Lower lobe of right lung (tissue), 2 donors: ENCODE data around the gene SHLD2. TPM values are rescaled to one million over a fixed set of nuclear protein-coding genes. Genes with fewer than 3 reads are reported as not detected.

Experiments used
- ATAC-seq, 2 donors: fragments of 200-7000 bp; cut with Tn5 transposase; one replicate each; pipeline ENCODE4 v1.9.1; 2020 to 2022; ENCODE audit warnings: mild to moderate bottlenecking in 2 of 2, moderate library complexity in 2 of 2
- DNase-seq: peaks from one replicate; pipeline ENCODE4 v3.0.0-alpha.2; 2020
- H3K27ac ChIP-seq: fragments of 200-600 bp; one replicate; pipeline ENCODE4 v1.8.0; 2022
- H3K27me3 ChIP-seq: fragments of 200-600 bp; one replicate; pipeline ENCODE4 v1.8.0; 2022; ENCODE audit warnings: low read depth
- H3K36me3 ChIP-seq: fragments of 200-600 bp; one replicate; pipeline ENCODE4 v1.8.0; 2022; ENCODE audit warnings: mild to moderate bottlenecking
- H3K4me1 ChIP-seq: fragments of 200-600 bp; one replicate; pipeline ENCODE4 v1.8.0; 2022
- H3K4me3 ChIP-seq: fragments of 200-600 bp; one replicate; pipeline ENCODE4 v1.8.0; 2022; ENCODE audit warnings: mild to moderate bottlenecking
- H3K9me3 ChIP-seq: fragments of 200-600 bp; one replicate; pipeline ENCODE4 v1.8.0; 2022
- intact Hi-C: fragments of 100-400 bp; cut with DNase I; formaldehyde crosslinking; loops from one replicate; pipeline ENCODE4 v1.11.0; 2022
- long read RNA-seq: library from polyadenylated mRNA; unstranded; transcript quantifications from one replicate; pipeline ENCODE4 v2.0.0, GENCODE V29; 2021
- total RNA-seq: library from RNA; stranded (reverse); fragmentation: NEBNext Ultra II Directional; extraction: Animal tissue kit (Norgen Biotek cat#: 25700); gene quantifications from one replicate; pipeline ENCODE4 v1.2.1, GENCODE V29; 2021
- TF ChIP-seq, protein P1 (sequence below): fragments of 200-600 bp; IDR thresholded peaks from one replicate; pipeline ENCODE4 v1.8.0; 2022; ENCODE audit warnings: antibody characterized with exemption, mild to moderate bottlenecking
- donor health status: DM: no; HTN: yes; CAD: no; lungs with severe emphysema.

Gene SHLD2, protein sequence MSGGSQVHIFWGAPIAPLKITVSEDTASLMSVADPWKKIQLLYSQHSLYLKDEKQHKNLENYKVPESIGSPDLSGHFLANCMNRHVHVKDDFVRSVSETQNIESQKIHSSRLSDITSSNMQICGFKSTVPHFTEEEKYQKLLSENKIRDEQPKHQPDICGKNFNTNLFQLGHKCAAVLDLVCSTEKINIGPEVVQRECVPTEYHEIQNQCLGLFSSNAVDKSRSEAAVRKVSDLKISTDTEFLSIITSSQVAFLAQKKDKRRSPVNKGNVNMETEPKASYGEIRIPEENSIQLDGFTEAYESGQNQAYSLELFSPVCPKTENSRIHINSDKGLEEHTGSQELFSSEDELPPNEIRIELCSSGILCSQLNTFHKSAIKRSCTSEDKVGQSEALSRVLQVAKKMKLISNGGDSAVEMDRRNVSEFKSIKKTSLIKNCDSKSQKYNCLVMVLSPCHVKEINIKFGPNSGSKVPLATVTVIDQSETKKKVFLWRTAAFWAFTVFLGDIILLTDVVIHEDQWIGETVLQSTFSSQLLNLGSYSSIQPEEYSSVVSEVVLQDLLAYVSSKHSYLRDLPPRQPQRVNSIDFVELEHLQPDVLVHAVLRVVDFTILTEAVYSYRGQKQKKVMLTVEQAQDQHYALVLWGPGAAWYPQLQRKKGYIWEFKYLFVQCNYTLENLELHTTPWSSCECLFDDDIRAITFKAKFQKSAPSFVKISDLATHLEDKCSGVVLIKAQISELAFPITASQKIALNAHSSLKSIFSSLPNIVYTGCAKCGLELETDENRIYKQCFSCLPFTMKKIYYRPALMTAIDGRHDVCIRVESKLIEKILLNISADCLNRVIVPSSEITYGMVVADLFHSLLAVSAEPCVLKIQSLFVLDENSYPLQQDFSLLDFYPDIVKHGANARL
- total RNA-seq: 23.2 TPM
- long read RNA-seq, transcript SHLD2-201 (9 exons, 3,402 nt): minor isoform, 5 of 40 reads
- long read RNA-seq, transcript SHLD2-202 (10 exons, 3,614 nt): major isoform, 13 of 40 reads
- long read RNA-seq, partial matches to known transcripts: 3 of 40 reads
- long read RNA-seq, other reads (novel, unspliced or antisense): 19 of 40 reads

DNA sequence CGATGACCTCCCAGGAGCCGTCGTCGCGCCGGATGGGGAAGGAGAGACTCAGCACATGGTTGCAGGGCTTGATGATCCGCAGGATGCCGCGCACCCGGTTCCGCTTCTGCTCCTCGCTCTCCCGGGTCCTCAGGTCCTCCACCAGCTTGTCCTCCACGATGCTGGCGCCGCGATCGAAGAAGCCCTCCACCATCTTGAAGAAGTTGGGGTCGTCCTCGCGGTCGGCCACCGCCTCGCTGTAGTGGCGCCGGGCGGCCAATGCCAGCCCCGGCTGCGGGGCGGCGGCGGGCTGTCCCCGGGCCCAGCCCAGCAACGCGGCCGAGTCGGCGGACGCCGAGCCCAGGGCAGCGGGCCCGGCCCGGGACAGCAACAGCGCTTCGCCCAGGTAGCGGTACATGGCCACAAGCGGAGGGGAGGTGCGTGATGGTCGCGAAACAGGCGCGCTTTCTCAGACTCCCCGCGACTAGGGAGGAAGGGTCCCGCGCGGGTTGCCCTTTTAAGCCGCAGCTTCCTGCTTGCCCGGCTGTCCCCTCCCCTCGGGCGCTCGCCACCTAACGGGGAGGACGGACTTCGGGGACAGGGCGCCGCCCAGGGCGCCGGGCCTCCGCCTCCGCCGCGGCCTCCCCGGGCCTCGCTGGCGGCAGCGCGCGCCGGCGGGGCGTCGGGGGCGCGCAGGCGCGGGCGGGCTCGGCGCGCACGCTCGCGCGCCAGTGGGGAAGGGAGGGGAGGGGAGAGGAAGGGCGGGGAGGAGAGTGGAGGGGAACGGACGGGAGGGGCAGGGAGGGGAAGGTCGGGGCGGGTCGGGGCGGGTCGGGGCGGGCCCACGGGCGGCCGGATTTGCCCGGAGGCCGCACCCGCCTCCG, at the start of gene SHLD2, which contains the start of gene GLUD1:
Gene SHLD2, plus strand, starts transcription at position 834 of the 863 bp plus-strand sequence. CDS start 56,149 bp downstream, outside the sequence.
Gene GLUD1, minus strand, starts transcription at position 471 of the 863 bp plus-strand sequence. Its CDS starts 74 bp downstream, at position 397.
- DNase-seq (peak; percentile 97), ATAC-seq (peak; percentile 85 to 94)
- Histone ChIP-seq H3K4me3 (peak within 1 kb of the TSS; percentile 78), H3K27me3 (no peaks in the 10 kb centered on the region), H3K36me3 (peaks cover 3% of the 10 kb centered on the region), H3K4me1 (peaks cover 35% of the 10 kb centered on the region), H3K9me3 (no peaks in the 10 kb centered on the region), H3K27ac (peak within 1 kb of the TSS; percentile 97)
- intact Hi-C loops: no loop called here
- TF ChIP-seq, protein P1, sequence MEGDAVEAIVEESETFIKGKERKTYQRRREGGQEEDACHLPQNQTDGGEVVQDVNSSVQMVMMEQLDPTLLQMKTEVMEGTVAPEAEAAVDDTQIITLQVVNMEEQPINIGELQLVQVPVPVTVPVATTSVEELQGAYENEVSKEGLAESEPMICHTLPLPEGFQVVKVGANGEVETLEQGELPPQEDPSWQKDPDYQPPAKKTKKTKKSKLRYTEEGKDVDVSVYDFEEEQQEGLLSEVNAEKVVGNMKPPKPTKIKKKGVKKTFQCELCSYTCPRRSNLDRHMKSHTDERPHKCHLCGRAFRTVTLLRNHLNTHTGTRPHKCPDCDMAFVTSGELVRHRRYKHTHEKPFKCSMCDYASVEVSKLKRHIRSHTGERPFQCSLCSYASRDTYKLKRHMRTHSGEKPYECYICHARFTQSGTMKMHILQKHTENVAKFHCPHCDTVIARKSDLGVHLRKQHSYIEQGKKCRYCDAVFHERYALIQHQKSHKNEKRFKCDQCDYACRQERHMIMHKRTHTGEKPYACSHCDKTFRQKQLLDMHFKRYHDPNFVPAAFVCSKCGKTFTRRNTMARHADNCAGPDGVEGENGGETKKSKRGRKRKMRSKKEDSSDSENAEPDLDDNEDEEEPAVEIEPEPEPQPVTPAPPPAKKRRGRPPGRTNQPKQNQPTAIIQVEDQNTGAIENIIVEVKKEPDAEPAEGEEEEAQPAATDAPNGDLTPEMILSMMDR: no peak

DNA sequence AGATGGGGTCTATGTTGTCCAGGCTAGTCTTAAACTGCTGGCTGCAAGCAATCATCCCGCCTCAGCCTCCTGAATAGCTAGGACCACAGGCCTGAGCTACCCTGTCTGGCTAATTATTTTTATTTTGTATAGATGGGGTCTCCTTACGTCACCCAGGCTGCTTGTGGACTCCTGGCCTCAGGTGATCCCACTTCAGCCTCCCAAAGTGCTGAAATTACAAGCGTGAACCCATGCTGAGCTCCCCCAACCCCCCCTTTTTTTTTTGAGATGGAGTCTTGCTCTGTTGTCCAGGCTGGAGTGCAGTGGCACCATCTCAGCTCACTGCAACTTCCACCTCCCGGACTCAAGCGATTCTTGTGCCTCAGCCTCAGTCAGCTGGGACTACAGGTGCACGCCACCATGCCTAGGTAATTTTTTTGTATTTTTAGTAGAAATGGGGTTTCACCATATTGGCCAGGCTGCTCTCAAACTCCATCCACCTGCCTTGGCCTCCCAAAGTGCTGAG, 49.5 kb upstream of the SHLD2 start:
- TF ChIP-seq, protein P1: no peak
- peaks cover 62% of the 10 kb centered on the region for H3K36me3 ChIP-seq
- no peaks in the 10 kb centered on the region for H3K27me3 ChIP-seq
- H3K4me3 ChIP-seq: no peak overlapping the region
- no peak for ATAC-seq
- no peak for DNase-seq
- H3K9me3 ChIP-seq: no peaks in the 10 kb centered on the region
- intact Hi-C loops: no loop called here
- no peaks in the 10 kb centered on the region for H3K4me1 ChIP-seq
- H3K27ac ChIP-seq: no peak overlapping the region

DNA sequence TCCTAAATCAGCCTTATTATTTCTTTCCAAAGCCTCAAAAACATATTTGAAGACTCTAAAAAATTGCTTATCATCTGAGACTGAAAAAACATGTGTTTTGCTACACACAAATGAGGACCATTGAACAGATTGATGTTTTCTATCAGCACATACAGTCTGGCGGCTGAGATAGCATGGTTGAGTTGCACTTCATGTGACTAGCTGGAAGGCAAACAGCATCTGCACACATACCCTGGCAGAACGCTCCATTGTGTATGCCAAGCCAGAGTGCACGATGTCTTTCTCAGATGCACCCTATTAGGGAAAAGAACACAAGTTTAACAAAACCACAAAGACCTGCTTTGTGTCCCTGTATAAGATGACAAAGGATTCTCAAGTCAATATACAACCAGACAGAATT, 41.9 kb upstream of the SHLD2 start:
- Histone ChIP-seq H3K9me3 (no peaks in the 10 kb centered on the region), H3K27ac (no peak overlapping the region), H3K27me3 (no peaks in the 10 kb centered on the region), H3K4me3 (no peak overlapping the region), H3K36me3 (peaks cover 100% of the 10 kb centered on the region), H3K4me1 (peaks cover 10% of the 10 kb centered on the region)
- TF ChIP-seq, protein P1: no peak
- peak; percentile 56 to 64 for ATAC-seq
- intact Hi-C loops: no loop called here
- no peak for DNase-seq

DNA sequence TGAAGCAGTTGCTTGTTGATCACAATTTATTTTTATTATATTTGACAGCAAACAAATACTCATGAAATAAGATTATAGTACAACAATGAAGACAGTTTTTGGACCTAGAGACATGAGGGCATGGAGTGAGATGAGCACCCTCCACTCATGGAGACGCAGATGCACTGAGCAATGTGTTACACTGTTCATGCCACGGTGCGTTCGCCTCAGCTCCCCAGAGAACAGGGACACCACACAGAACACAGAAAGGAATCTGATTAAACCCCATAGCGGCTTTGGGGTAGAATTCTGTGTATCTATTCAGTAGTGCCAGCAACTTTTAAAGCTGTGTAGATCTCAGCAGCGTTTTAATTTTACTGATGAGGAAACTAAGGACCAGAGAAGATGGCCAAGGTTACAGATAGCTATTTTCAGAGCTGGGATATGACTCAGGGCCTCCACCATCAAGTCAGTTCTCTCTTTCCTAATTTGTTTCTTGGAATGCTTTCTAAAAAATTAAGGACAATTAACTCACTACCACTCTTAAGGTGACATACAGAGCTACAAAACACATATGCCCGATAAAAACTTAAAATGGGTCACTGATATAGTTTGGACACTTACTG, 41.3 kb upstream of the SHLD2 start:
- H3K27me3 ChIP-seq: no peaks in the 10 kb centered on the region
- no peaks in the 10 kb centered on the region for H3K9me3 ChIP-seq
- DNase-seq: no peak
- H3K4me1 ChIP-seq: peaks cover 10% of the 10 kb centered on the region
- H3K36me3 ChIP-seq: peaks cover 100% of the 10 kb centered on the region
- no peak overlapping the region for H3K4me3 ChIP-seq
- TF ChIP-seq, protein P1: no peak
- intact Hi-C loops: no loop called here
- ATAC-seq: no peak
- H3K27ac ChIP-seq: no peak overlapping the region
